ENCODE results near the gene BRICD5. TPM values are rescaled to one million over a fixed set of nuclear protein-coding genes. Genes with fewer than 3 reads are reported as not detected.
A peak's percentile ranks its signal among the peaks of the same experiment; 100 is the strongest.
"Not testable (repeated sequence)": the region's sequence is repeated elsewhere in the genome, so short reads cannot be mapped to it uniquely, and the experiment has no call there.

Gene BRICD5
- 24.7 and 25.1 TPM in 2 replicates for total RNA-seq

DNA sequence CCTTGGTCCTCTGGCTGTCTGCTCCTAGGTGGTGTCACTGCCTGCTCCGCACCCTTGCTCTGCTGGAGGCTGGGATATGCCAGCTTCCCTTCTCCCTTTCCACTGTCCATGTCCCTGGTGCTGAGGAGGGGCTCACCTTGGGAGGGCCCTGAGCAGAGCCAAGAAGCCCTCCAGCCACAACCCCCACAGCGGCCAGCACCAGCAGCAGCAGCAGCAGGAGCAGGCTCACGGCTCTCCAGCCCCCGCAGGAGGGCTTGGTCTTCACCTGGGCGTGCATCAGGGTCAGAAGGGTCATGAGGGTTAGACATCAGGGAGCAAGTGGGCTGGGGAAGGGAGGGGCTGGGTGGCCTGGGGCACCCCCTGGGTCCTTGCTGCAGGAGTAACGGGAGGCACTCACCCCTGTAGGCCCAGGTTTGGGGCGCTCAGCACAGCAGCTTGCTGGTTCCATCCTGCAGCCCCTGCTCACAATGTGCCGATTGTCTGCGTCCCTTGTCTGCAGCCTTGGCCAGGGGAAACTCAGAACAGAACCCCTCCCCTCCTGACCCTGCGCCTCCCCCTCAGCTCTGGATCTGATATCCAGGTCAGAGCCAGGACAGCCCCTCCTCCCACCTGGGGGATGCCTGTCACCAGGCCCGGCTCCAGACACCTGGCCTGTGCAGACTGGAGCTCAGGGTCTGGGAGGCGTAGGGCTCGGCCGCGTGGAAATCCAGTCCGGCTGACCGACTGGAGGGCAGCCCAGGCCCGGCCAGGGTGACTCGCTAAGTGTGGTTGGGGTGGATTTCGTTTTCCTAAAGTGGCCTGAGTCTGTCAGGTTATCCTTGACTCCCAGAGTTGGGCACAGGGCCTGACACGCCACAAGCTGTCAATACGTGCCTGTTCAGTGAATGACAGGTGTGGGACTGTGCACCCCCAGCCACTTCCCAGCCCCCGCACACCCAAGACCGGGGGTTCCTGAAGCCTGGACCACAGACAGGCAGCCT lies at the start of gene BRICD5:
TSS of gene BRICD5 (minus strand) at position 478 of the 980 bp plus-strand sequence. CDS start at position 448, 30 bp downstream.
- Mint-ChIP-seq H3K36me3 (ENCODE audit: low read depth) (peaks cover 24% of the 10 kb centered on the region), H3K9me3 (no peaks in the 10 kb centered on the region), H3K27ac (no peak within 1 kb of the TSS), H3K4me1 (ENCODE audit: low read depth) (peaks cover 29% of the 10 kb centered on the region), H3K27me3 (ENCODE audit: insufficient read depth) (no peaks in the 10 kb centered on the region), H3K4me3 (peak within 1 kb of the TSS; percentile 87)
- intact Hi-C loops (cut with micrococcal nuclease), result loop anchor here (10.0 kb wide), 1 partner anchor 134 kb away; the partner anchor contains the start of gene ABCA3
- DNase-seq (ENCODE audit: low spot score), result no peak

DNA sequence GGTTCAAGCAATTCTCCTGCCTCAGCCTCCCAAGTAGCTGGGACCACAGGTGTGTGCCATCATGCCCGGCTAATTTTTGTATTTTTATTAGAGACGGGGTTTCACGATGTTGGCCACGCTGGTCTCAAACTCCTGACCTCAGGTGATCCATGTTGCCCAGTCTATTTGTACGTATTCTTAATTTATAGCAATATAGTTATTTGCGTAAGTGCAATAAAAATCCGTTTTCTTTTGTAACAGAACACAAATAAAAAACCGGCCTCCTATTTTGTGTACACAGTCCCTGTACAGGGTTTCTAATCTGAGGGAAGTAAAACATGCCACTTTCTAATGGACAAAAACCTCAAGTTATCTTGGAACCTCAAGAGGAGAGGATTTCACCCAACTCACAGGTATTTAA lies 49.6 kb upstream of the BRICD5 start:
- Mint-ChIP-seq H3K27ac (no peak overlapping the region), H3K4me3 (no peak overlapping the region), H3K27me3 (ENCODE audit: insufficient read depth) (no peaks in the 10 kb centered on the region), H3K9me3 (no peaks in the 10 kb centered on the region), H3K4me1 (ENCODE audit: low read depth) (peaks cover 20% of the 10 kb centered on the region), H3K36me3 (ENCODE audit: low read depth) (peaks cover 49% of the 10 kb centered on the region)
- DNase-seq (ENCODE audit: low spot score), result no peak
- intact Hi-C loops (cut with micrococcal nuclease), result loop anchor here (10.0 kb wide), 1 partner anchor 235 kb away; the partner anchor contains the start of gene NHERF2

DNA sequence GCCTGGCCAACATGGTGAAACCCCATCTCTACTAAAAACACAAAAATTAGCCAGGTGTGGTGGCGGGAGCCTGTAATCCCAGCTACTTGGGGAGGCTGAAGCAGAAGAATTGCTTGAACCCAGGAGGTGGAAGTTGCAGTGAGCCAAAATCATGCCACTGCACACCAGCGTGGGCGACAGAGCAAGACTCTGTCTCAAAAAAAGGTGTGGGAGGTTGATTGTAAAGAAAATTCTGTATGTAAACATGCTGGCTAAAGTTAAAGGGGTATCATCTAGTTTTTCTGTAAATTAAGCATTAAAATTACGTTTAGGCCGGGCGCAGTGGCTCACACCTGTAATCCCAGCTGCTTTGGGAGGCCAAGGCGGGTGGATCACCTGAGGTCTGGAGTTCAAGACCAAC lies 47.9 kb upstream of the BRICD5 start:
- H3K27me3 Mint-ChIP-seq (ENCODE audit: insufficient read depth); intact Hi-C loops (cut with micrococcal nuclease); H3K4me3 Mint-ChIP-seq; H3K27ac Mint-ChIP-seq; H3K9me3 Mint-ChIP-seq; H3K4me1 Mint-ChIP-seq (ENCODE audit: low read depth); DNase-seq (ENCODE audit: low spot score): not testable (repeated sequence)
- H3K36me3 Mint-ChIP-seq (ENCODE audit: low read depth), result peaks cover 52% of the 10 kb centered on the region

DNA sequence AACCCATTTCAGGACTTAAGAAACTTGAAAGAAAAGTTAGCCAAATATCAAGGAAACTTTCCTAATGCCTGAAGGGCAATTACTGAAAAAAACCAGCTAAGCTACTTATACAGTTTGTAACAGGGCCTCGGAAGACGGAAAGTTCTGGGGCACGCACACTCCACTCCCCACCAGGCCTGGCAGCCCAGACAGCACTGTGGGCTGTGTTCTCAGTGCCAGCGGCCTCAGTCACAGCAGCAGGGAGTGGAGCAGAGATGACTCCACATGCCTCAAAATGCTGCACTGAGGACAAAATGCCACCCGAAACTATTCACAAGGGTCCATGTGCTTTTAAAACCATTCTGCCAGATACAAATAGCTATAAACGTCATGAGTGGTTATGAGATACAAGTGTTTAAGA lies 47.1 kb upstream of the BRICD5 start:
- Mint-ChIP-seq H3K9me3 (no peaks in the 10 kb centered on the region), H3K36me3 (ENCODE audit: low read depth) (peaks cover 55% of the 10 kb centered on the region), H3K4me1 (ENCODE audit: low read depth) (peaks cover 13% of the 10 kb centered on the region), H3K4me3 (no peak overlapping the region), H3K27me3 (ENCODE audit: insufficient read depth) (no peaks in the 10 kb centered on the region), H3K27ac (no peak overlapping the region)
- intact Hi-C loops (cut with micrococcal nuclease), result loop anchor here (1.0 kb wide), 1 partner anchor 9 kb away; no protein-coding TSS in a partner anchor
- DNase-seq (ENCODE audit: low spot score), result no peak

DNA sequence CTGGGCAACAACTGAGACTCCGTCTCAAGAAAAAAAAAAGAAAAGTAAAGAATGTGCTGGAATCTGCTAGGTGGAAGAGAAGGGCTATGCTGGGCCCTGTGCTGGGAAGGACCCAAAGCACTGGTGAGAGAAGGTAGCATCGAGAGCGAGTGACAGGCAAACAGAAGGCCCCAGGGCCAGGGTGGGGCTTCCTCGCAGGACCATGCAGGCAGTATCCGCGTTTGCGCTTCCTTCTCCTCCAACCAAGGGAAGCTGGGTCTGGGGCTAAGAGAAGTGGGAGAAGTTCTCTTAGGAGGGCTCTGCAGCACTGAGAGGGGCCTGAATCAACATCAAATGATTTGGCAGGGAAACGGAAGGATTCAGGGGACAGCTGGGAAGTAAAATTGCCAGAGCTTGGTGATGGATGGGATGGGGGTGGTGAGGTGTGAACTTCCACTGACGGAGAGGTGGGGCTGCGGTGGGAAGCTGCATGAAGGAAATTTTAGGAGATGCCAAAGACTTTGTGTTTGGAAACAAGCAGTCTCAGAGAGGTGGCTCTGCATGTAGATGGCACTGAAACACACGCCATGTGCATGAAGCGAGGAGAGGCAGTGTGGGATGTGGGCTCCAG lies 46.0 kb upstream of the BRICD5 start:
- DNase-seq (ENCODE audit: low spot score), result no peak
- peaks cover 13% of the 10 kb centered on the region for H3K4me1 Mint-ChIP-seq (ENCODE audit: low read depth)
- H3K36me3 Mint-ChIP-seq (ENCODE audit: low read depth), result peaks cover 47% of the 10 kb centered on the region
- H3K9me3 Mint-ChIP-seq, result no peaks in the 10 kb centered on the region
- no peaks in the 10 kb centered on the region for H3K27me3 Mint-ChIP-seq (ENCODE audit: insufficient read depth)
- no peak overlapping the region for H3K4me3 Mint-ChIP-seq
- intact Hi-C loops (cut with micrococcal nuclease), result loop anchor here (1.0 kb wide), 1 partner anchor 10 kb away; no protein-coding TSS in a partner anchor
- H3K27ac Mint-ChIP-seq, result no peak overlapping the region

DNA sequence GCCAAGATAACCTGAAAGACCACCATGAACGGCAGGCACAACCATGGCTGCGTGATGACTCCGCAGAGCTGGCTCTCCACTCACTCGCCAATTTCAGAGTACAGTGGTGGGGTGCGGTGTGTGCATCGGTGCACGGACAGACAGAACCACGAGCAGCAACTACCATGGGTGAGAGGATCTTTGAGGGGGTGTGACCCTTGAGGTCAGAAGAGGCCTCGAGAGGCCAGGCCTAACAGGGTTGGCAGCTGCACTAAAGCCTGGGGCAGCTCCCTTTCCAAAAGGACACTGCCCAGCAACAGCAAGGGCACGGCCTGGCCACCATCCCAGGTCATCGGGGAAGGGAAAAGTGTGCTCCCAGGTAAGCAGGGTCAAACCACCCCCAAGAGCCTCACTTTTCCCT lies 42.6 kb upstream of the BRICD5 start:
- peak overlapping the region; percentile 48 for H3K27ac Mint-ChIP-seq
- H3K27me3 Mint-ChIP-seq (ENCODE audit: insufficient read depth), result no peaks in the 10 kb centered on the region
- H3K36me3 Mint-ChIP-seq (ENCODE audit: low read depth), result peaks cover 38% of the 10 kb centered on the region
- H3K4me3 Mint-ChIP-seq, result no peak overlapping the region
- no peak for DNase-seq (ENCODE audit: low spot score)
- H3K9me3 Mint-ChIP-seq, result no peaks in the 10 kb centered on the region
- intact Hi-C loops (cut with micrococcal nuclease), result no loop called here
- peaks cover 13% of the 10 kb centered on the region for H3K4me1 Mint-ChIP-seq (ENCODE audit: low read depth)

DNA sequence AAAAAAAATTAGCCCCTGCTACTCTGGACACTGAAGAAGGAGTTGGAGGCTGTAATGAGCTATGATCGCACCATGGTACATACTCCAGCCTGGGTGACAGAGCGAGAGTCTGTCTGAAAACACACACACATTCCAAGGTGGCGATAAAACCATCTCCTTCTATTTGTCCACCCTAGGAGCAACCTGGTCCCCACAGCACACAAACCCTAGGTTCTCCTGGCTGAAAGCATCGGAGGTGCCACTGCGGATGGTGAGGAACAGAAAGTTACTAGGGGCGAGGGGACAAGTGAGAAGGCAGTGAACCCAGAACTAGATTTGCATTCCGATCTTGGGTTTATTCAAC lies 42.1 kb upstream of the BRICD5 start:
- intact Hi-C loops (cut with micrococcal nuclease), result no loop called here
- no peaks in the 10 kb centered on the region for H3K9me3 Mint-ChIP-seq

DNA sequence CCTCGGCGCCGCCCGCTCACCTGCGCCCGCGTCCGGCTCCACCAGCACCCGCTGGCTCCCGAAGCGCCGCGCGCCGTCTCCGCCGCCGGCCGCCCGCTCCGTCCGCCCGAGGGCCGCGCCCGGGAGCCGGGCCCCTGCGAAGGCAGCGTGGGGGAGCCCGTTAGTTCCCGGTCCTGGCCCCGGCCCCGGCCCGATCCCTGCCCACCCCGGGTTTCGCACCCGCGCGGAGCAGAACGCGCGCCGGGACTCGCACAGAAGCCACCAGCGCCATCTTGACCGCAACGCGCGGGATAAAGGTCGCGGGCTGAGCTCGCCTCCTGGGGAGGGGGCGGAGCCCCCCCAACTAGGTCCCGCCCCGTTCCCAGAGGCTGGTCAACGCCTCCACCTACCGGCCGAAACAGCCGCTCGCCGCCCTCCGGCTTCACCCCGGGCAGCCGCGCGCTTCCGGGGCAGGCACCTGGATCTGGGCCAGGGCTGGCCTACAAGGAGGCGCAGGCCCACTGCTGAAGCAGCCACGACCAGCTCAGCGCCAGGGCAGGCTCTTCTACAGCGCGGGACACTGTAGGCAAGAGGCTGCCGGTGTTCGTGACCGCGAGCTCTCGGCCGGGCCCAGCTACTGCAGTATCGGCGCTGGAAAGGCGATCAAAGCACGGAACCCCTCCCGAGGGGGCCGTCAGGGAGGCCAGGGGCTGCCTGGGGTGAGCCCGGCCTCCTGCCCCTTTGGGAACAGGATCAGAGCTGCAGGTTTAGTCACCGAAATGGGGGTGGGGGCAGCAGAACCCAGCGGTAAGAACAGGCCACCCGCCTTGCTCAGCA lies 40.8 kb upstream of the BRICD5 start, which contains the start of gene ECI1:
TSS of gene ECI1 (minus strand) at position 292 of the 816 bp plus-strand sequence. CDS start at position 271, 21 bp downstream.
- Mint-ChIP-seq H3K27ac (peak within 1 kb of the TSS; percentile 94), H3K9me3 (no peaks in the 10 kb centered on the region), H3K4me1 (ENCODE audit: low read depth) (peaks cover 8% of the 10 kb centered on the region), H3K27me3 (ENCODE audit: insufficient read depth) (no peaks in the 10 kb centered on the region), H3K4me3 (peak within 1 kb of the TSS; percentile 91), H3K36me3 (ENCODE audit: low read depth) (peaks cover 26% of the 10 kb centered on the region)
- intact Hi-C loops (cut with micrococcal nuclease), result loop anchor here (1.0 to 2.0 kb wide), 6 partner anchors 17 to 178 kb away; partner anchors contain the start of genes CCNF, E4F1, MLST8 and RNPS1
- peak; percentile 80 for DNase-seq (ENCODE audit: low spot score)

More for the DNA sequence above, 42.1 kb upstream of the BRICD5 start:
- H3K27ac Mint-ChIP-seq, result peak overlapping the region; percentile 70
- H3K4me3 Mint-ChIP-seq, result no peak overlapping the region
- peaks cover 13% of the 10 kb centered on the region for H3K4me1 Mint-ChIP-seq (ENCODE audit: low read depth)
- peaks cover 36% of the 10 kb centered on the region for H3K36me3 Mint-ChIP-seq (ENCODE audit: low read depth)
- no peak for DNase-seq (ENCODE audit: low spot score)
- no peaks in the 10 kb centered on the region for H3K27me3 Mint-ChIP-seq (ENCODE audit: insufficient read depth)

DNA sequence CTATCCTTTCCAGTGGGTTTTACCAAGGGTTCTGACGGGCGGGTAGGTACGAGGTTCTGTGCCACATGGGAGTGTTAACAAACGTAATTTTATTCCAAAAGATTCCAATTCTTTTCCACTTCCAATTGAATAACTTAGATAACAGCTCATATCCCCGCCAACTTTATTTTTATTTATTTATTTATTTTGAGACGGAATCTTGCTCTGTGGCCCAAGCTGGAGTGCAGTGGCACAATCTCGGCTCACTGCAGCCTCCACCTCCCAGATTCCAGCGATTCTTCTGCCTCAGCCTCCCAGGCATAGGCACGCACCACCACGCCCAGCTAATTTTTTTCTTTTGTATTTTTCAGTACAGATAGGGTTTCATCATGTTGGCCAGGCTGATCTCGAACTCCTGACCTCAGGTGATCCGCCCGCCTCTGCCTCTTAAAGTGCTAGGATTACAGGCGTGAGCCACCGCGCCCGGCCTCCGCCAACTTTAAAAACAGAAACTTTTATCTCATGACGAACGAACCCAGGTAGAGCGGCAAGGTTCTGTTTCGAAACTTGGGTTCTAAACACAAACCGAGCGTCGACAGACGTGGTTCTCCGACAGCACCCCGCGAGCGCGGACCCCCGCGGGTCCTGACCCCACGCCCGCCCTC lies 40.1 kb upstream of the BRICD5 start:
- Mint-ChIP-seq H3K4me3 (peak overlapping the region; percentile 91), H3K9me3 (no peaks in the 10 kb centered on the region), H3K27me3 (ENCODE audit: insufficient read depth) (no peaks in the 10 kb centered on the region), H3K4me1 (ENCODE audit: low read depth) (peaks cover 5% of the 10 kb centered on the region), H3K36me3 (ENCODE audit: low read depth) (peaks cover 22% of the 10 kb centered on the region), H3K27ac (peak overlapping the region; percentile 94)
- intact Hi-C loops (cut with micrococcal nuclease), result loop anchor here (1.0 to 2.0 kb wide), 6 partner anchors 18 to 179 kb away; partner anchors contain the start of genes CCNF, E4F1, MLST8 and RNPS1
- peak; percentile 34 for DNase-seq (ENCODE audit: low spot score)

DNA sequence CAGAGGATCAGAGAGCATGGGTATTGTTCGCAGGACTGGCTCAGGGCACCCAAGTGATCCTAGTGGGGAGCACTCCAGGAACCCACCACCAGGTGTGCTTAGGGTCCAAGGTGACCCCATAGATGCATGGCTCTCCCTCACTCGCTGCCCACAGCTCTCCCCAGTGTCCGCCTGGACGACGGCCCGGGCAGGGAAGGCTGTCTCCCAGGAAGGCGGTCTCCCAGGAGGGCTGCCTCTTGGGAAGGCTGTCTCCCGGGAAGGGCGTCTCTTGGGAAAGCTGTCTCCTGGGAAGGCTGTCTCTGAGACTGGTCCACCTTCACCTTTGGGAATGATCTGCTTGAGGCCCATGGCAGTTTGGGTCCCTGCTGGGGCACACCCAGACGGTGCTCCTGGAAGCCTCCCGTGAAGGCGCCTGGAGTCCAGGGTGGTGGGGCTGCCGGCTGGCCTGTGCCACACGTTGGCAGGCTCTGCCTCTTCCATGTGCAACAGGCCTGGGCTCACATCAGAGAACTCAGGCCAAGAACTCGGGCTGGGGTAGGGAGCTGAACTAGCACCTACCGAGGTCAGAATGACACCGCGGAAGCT lies 35.7 kb upstream of the BRICD5 start:
- Mint-ChIP-seq H3K4me3 (no peak overlapping the region), H3K27me3 (ENCODE audit: insufficient read depth) (no peaks in the 10 kb centered on the region), H3K27ac (no peak overlapping the region), H3K4me1 (ENCODE audit: low read depth) (no peaks in the 10 kb centered on the region), H3K9me3 (no peaks in the 10 kb centered on the region), H3K36me3 (ENCODE audit: low read depth) (peaks cover 8% of the 10 kb centered on the region)
- no peak for DNase-seq (ENCODE audit: low spot score)
- intact Hi-C loops (cut with micrococcal nuclease), result no loop called here

DNA sequence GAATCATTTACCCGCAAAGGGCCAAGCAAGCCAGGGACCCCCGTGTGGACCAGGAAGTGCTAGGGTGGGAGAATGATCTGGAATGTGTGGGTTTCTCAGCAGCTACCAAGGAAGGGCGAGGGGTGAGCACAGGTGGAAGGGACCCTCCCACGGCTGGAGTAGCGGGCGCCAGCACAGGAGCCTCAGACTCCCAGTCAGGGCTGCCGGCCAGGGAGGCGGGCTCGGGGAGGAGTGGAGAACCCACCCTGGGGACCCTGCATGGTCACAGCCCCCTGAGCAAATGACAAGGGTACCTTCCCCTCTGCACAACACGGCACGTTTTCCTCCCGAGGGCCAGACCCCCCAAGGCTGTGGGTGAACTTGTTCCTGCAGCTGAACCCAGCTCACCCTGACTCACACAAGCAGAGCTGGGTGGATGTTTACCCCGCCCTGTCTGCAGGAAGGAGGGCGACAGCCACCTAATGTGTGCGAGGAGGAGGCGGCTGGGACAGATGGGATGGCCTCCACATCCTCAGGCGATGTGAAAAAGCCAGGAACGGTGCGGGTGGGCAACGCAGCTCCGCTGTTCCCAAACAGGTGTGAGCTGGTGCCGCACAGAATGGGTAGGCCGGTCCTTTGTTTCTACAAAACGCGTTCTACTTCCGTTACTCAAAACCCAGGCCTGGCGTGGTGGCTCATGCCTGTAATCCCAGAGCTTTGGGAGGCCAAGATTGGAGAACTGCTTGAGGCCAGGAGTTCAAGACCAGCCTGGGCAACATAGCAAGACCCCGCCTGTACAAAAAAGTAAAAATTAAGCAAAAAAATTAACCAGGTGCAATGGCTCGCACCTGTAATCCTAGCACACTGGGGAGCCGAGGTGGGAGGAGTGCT lies 34.5 kb upstream of the BRICD5 start:
- Mint-ChIP-seq H3K27ac (no peak overlapping the region), H3K36me3 (ENCODE audit: low read depth) (peaks cover 8% of the 10 kb centered on the region), H3K27me3 (ENCODE audit: insufficient read depth) (no peaks in the 10 kb centered on the region), H3K4me3 (no peak overlapping the region), H3K9me3 (no peaks in the 10 kb centered on the region), H3K4me1 (ENCODE audit: low read depth) (no peaks in the 10 kb centered on the region)
- no peak for DNase-seq (ENCODE audit: low spot score)
- intact Hi-C loops (cut with micrococcal nuclease), result no loop called here
